ENCODE results near the gene VAT1L.

The VAT1L gene

GRCh38 chr16:77781091-77781490 lies 7.3 kb upstream of the VAT1L start:
- in situ Hi-C loops (cut with MboI; ENCODE audit: low sequenced_read_pairs) = no loop called here

GRCh38 chr16:77782694-77783093 lies 5.7 kb upstream of the VAT1L start:
- in situ Hi-C loops (cut with MboI; ENCODE audit: low sequenced_read_pairs) = no loop called here

DNA sequence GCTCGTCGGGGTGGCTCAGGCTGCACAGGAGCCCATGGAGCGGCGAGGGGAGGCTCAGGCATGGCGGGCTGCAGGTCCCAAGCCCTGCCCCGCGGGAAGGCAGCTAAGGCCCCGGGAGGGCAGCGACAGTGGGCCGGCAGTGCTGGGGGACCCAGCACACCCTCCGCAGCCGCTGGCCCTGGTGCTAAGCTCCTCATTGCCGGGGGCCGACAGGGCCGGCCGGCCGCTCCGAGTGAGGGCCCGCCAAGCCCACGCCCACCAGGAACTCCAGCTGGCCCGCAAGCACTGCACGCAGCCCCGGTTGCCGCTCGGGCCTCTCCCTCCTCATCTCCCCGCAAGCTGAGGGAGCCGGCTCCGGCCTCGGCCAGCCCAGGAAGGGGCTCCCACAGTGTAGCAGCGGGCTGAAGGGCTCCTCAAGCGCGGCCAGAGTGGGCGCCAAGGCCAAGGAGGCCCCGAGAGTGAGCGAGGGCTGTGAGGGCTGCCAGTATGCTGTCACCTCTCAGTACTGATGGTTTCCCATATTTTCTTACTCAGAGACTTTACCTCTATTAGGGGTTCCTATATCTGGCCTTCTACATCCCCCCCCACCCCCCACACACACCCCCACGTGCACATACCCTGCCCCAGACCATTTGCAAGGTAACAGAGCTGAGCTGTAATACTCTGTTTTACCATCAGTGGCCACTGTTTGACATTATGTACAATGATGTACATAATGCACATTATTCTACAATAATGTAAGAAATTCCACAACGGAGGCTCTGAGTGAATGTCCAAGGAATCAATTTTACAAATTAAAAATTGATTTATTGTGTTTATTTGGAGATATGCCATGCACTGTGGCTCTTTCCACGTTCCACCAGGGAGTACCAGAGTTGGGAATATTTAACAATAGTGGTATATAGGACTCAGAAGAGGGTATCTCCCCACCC lies 3.7 kb upstream of the VAT1L start:
- in situ Hi-C loops (cut with MboI; ENCODE audit: low sequenced_read_pairs) = no loop called here

DNA sequence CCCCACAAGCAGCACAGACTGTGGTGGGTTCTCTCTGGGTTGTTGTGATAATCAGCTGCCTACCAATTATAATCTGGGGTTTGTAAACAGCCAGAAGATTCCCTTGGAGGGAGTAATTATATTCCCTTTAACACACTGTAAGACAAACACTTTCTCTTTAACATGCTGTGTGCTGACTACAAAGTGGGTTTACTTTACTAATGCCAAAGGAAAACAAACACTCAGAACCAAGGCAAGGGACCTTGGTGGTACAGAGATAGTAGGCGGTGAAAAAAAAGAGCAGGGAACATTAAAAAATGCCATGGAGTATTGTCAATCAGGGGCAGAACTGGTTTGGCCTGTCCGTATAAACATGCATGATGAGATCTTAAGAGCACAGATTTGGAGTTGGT lies 3.0 kb upstream of the VAT1L start:
- in situ Hi-C loops (cut with MboI; ENCODE audit: low sequenced_read_pairs) = no loop called here

GRCh38 chr16:77786186-77786847 lies 2.0 kb upstream of the VAT1L start:
- in situ Hi-C loops (cut with MboI; ENCODE audit: low sequenced_read_pairs) = no loop called here

GRCh38 chr16:77787452-77787851 lies 912 bp upstream of the VAT1L start:
- in situ Hi-C loops (cut with MboI; ENCODE audit: low sequenced_read_pairs) = no loop called here

DNA sequence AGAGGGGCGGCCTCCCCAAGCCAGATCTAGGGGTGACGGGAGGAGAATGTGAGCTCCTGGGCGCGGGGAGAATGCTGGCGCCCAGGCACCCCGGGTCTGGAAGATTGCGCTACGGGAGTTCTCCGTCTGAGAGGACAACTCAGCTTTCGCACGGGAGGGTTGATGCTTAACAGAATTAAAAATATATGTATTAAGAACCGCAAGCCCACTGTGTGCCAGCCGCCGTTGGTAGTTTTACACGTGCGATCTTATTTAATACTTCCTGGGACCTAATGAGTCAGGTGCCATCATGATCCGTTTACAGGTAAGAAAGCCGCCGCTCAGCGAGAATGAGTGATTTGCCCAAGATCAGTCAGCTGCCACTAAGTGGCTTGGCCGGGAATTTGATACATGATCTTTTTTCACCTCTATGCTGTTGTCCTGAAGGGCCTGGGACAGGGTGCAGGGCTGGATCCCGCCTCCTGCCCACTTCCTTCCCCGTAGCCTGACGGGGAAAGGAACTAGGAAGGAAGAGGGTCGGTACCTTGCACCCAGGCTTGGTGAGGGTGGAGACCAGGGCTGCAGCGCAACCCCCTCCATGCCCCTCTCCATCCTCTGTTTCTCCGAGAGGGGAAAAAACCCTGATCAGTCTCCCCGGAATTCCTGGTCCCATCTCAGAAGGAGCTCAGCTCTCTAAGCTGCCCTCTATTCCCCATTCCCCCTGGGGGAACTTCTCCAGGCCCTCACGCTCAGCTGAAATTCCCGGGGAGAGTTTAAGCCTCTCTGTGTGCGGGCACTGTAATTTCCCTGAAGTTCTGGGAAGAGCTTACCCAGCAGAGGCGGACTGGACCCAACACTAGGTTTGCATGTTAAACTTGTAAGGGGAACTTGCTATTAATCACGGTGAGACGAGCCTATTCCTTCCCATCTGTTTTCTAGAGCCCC lies 983 bp downstream of the VAT1L start:
- in situ Hi-C loops (cut with MboI; ENCODE audit: low sequenced_read_pairs) = no loop called here

GRCh38 chr16:77790009-77790372 lies 1.6 kb downstream of the VAT1L start:
- in situ Hi-C loops (cut with MboI; ENCODE audit: low sequenced_read_pairs) = no loop called here

- in situ Hi-C loops (cut with MboI; ENCODE audit: low sequenced_read_pairs) = no loop called here
Measured at GRCh38 chr16:77790912-77791311, 2.5 kb downstream of the VAT1L start.

GRCh38 chr16:77793417-77793816 lies 5.1 kb downstream of the VAT1L start:
- in situ Hi-C loops (cut with MboI; ENCODE audit: low sequenced_read_pairs) = no loop called here

DNA sequence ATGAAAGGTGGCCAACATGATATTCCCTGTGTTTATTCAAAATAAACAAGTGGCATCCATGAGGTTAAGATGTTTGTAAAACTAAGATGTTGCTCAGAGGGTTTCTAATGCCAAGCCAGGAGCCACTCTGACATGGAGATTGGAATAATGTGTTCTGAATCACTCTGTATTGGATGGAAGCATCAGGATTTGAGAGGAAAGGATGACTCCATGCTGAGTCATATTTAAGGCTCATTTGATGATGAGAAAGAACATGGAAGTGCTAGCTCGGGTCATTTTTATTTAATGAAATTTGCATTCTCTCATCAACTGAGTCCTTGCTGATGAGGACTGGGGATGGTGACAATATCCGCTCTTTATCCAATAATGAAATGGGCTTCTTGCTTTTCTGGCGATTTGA lies 6.2 kb downstream of the VAT1L start:
- in situ Hi-C loops (cut with MboI; ENCODE audit: low sequenced_read_pairs) = no loop called here

DNA sequence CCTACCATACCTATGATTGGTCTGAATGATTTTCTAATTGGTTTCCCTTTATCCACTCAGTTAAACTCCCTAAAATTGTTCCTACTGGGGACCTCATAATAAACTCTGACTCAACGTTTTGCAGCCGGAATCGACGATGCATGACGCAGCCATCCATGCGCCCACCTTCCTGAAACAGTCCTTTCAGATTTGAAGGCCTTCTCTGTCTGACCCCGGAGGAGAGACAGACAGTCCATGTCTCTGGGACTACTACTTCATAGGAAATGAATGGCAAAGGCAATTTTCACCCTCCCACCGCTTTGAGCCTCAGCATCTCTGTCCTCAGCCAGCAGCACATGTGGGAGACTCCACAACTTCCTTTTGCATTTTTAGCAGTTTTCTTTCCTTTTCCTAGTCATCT lies 13.5 kb downstream of the VAT1L start:
- in situ Hi-C loops (cut with MboI; ENCODE audit: low sequenced_read_pairs) = no loop called here

DNA sequence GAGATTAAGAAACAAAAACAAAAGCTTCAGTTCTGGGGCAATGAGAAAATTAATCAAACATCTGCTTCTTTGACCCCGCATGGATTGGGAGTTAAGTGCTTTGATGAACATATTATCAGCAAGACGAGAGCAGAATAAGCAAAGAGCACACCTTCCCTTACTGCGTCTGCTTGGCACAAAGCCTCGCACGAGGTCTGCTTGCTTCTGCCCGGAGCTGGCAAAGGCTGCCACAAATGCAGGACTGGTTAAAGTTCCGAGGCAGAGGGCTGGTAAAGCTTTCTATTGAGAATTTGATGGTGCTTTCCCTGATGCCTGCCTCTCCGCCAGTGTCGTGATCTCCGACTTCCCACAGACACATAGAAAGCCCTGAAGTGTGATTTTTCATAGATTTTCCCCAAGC lies 17.0 kb downstream of the VAT1L start:
- in situ Hi-C loops (cut with MboI; ENCODE audit: low sequenced_read_pairs) = no loop called here

DNA sequence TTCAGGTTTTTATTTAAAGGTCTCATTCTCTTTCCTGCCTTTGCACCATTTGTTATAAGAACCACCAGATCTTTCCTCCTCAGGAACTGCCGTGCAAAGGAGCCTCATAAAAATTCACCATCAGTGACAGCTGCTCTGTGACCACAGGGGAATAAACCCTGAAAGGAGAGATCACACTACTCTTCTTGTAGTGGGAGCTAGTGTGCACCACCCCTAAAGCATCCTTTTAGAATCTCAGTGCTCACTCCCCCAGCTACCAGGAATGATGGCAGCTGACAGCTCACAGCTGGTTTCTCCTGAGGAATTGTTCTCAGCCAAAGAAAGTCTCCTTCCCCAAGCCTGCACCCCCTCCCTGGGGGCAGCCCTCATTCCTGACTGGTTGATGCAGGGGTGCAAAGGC lies 18.7 kb downstream of the VAT1L start:
- in situ Hi-C loops (cut with MboI; ENCODE audit: low sequenced_read_pairs) = no loop called here

DNA sequence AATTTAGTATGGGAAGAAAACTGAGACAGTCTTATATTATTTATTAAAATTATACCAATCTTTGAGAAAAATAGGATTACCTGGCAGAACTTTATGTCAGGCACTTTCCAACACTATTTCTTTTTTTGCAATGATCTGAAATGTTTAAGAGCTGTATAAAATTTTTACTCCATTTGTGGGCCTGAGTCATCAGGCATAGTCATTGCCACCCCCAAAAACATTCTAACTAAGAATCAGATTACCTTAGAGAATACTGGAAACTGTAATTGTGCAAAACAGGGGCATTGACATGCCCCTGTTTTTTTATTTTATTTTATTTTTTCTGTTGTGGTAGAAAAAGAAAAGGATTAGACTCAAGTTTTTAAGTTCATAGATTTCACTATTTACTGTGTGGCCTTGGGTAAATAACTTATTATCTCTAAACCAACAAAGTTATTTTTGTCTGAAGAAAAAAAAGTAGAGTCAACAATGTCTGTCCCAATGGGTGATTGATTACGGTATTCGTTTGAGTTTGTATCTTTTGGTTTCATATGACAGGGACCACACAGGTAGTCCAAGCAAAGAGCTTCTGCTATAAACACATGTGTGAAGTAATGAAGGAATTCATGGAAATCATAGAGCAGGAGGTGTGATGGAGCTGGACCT lies 24.6 kb downstream of the VAT1L start:
- in situ Hi-C loops (cut with MboI; ENCODE audit: low sequenced_read_pairs) = no loop called here

GRCh38 chr16:77816293-77816692 lies 27.9 kb downstream of the VAT1L start:
- in situ Hi-C loops (cut with MboI; ENCODE audit: low sequenced_read_pairs) = no loop called here

- in situ Hi-C loops (cut with MboI; ENCODE audit: low sequenced_read_pairs) = no loop called here
Measured at GRCh38 chr16:77820340-77820739, 32.0 kb downstream of the VAT1L start.

- in situ Hi-C loops (cut with MboI; ENCODE audit: low sequenced_read_pairs) = no loop called here
Measured at GRCh38 chr16:77822661-77823060, 34.3 kb downstream of the VAT1L start.

GRCh38 chr16:77823067-77823466 lies 34.7 kb downstream of the VAT1L start:
- in situ Hi-C loops (cut with MboI; ENCODE audit: low sequenced_read_pairs) = no loop called here

DNA sequence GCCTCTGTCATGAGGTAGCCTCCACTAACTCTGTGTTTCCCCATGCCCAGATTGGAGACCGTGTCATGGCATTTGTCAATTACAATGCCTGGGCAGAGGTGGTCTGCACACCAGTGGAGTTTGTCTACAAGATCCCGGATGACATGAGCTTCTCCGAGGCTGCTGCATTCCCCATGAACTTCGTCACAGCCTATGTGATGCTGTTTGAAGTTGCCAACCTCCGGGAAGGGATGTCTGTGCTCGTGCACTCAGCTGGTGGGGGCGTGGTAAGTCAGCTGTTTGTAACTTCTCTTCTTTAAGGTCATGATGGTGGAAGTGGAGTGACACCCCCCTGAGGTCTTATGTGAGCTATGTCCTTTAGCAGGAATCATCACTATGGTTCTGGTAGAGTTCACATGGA lies 36.8 kb downstream of the VAT1L start:
- in situ Hi-C loops (cut with MboI; ENCODE audit: low sequenced_read_pairs) = no loop called here

- in situ Hi-C loops (cut with MboI; ENCODE audit: low sequenced_read_pairs) = no loop called here
Measured at GRCh38 chr16:77827032-77827431, 38.7 kb downstream of the VAT1L start.

All from HL-60/S4 treated with retinoic acid at 250 ng/mL for 4 days and 3 days (cell line).